A673 (cell line): ENCODE results near the gene EXPH5. TPM values are rescaled to one million over a fixed set of nuclear protein-coding genes. Genes with fewer than 3 reads are reported as not detected.

Experiments
- BruUV-seq: library from RNA; stranded (reverse); fragments of 400-500 nt; replicated peaks from 2 replicates; lab custom pipeline; 2021; lab: Mats Ljungman, UMichigan
- CTCF ChIA-PET: fragments of 300-600 bp; sonication (Branson Sonifier 250); formaldehyde crosslinking; loops from one replicate; lab custom pipeline; 2022; ENCODE audit warnings: antibody characterized with exemption; lab: Charles Lee
- POLR2A ChIA-PET: fragments of 300-600 bp; sonication (Branson Sonifier 250); formaldehyde crosslinking; loops from one replicate; lab custom pipeline; 2022; ENCODE audit warnings: antibody characterized with exemption; ENCODE audit not compliant: low non-redundant PET; lab: Charles Lee
- DNase-seq: peaks from one replicate; pipeline ENCODE4 v3.0.0-alpha.2; 2015; ENCODE audit warnings: low spot score
- H3K27ac ChIP-seq: fragments of 200-600 bp; sonication (generic); 2 replicates; pipeline ENCODE4 v1.5.1; 2016; ENCODE audit warnings: mixed run types, low read depth, mild to moderate bottlenecking, mixed read lengths, antibody characterized with exemption, low read length; ENCODE audit not compliant: poor library complexity, severe bottlenecking
- H3K27me3 ChIP-seq: fragments of 200-600 bp; sonication (generic); replicated peaks from 2 replicates; pipeline ENCODE4 v1.6.1; 2017; ENCODE audit warnings: mixed run types, low read depth, mild to moderate bottlenecking, mixed read lengths, antibody characterized with exemption, low read length; ENCODE audit not compliant: insufficient read depth, poor library complexity
- H3K36me3 ChIP-seq: fragments of 200-600 bp; sonication (generic); 2 replicates; pipeline ENCODE4 v1.6.1; 2016; ENCODE audit warnings: mixed run types, mild to moderate bottlenecking, mixed read lengths, antibody characterized with exemption, low read length; ENCODE audit not compliant: insufficient read depth, poor library complexity, severe bottlenecking
- H3K4me1 ChIP-seq: fragments of 200-600 bp; sonication (generic); 2 replicates; pipeline ENCODE4 v1.6.1; 2017; ENCODE audit warnings: mixed run types, mild to moderate bottlenecking, mixed read lengths, antibody characterized with exemption, low read length; ENCODE audit not compliant: insufficient read depth, poor library complexity, severe bottlenecking
- H3K4me3 ChIP-seq: fragments of 200-600 bp; sonication (generic); 2 replicates; pipeline ENCODE4 v1.5.1; 2016; ENCODE audit warnings: low read depth, mixed run types, mild to moderate bottlenecking, mixed read lengths, low read length; ENCODE audit not compliant: poor library complexity, severe bottlenecking
- H3K9me3 ChIP-seq: fragments of 200-600 bp; sonication (generic); 2 replicates; pipeline ENCODE4 v1.6.1; 2016; ENCODE audit warnings: mixed run types, low read depth, mild to moderate bottlenecking, mixed read lengths, antibody characterized with exemption, low read length; ENCODE audit not compliant: poor library complexity, severe bottlenecking
- EZH2 ChIP-seq: fragments of 200-600 bp; sonication (generic); IDR thresholded peaks from 2 replicates; pipeline ENCODE4 v1.6.1; 2017; ENCODE audit warnings: borderline replicate concordance, low read depth, mild to moderate bottlenecking, mixed read lengths, antibody characterized with exemption, low read length; ENCODE audit not compliant: poor library complexity, severe bottlenecking
- intact Hi-C: fragments of 100-400 bp; cut with micrococcal nuclease; formaldehyde crosslinking; loops from one replicate; pipeline ENCODE4 v1.10.0; 2022; ENCODE audit not compliant: unreplicated experiment
- total RNA-seq: library from RNA; stranded (reverse); gene quantifications from 2 replicates; pipeline ENCODE4 v1.2.3, GENCODE V29; 2021
- TF ChIP-seq, protein P1 (sequence below): fragments of 300-800, 200-600 bp; sonication (generic); conservative IDR thresholded peaks from 2 replicates; pipeline ENCODE4 v1.5.1; 2017; ENCODE audit warnings: low read depth, mild to moderate bottlenecking, antibody characterized with exemption, low read length, moderate library complexity, mixed read lengths

The EXPH5 gene
- total RNA-seq, 1 experiment from 2014 or later, result 0.26 TPM

- CTCF ChIA-PET, result no interaction called here
- no TSS peak for BruUV-seq
- TF ChIP-seq EZH2, result no peak
- TF ChIP-seq, protein P1, sequence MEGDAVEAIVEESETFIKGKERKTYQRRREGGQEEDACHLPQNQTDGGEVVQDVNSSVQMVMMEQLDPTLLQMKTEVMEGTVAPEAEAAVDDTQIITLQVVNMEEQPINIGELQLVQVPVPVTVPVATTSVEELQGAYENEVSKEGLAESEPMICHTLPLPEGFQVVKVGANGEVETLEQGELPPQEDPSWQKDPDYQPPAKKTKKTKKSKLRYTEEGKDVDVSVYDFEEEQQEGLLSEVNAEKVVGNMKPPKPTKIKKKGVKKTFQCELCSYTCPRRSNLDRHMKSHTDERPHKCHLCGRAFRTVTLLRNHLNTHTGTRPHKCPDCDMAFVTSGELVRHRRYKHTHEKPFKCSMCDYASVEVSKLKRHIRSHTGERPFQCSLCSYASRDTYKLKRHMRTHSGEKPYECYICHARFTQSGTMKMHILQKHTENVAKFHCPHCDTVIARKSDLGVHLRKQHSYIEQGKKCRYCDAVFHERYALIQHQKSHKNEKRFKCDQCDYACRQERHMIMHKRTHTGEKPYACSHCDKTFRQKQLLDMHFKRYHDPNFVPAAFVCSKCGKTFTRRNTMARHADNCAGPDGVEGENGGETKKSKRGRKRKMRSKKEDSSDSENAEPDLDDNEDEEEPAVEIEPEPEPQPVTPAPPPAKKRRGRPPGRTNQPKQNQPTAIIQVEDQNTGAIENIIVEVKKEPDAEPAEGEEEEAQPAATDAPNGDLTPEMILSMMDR, result no peak
- DNase-seq, result no peak
- Histone ChIP-seq H3K4me3 (no peak overlapping the region), H3K27ac (no peak overlapping the region), H3K27me3 (no peaks in the 10 kb centered on the region), H3K4me1 (no peaks in the 10 kb centered on the region), H3K36me3 (no peaks in the 10 kb centered on the region), H3K9me3 (no peaks in the 10 kb centered on the region)
- POLR2A ChIA-PET, result no interaction called here
- intact Hi-C loops, result no loop called here
Measured at GRCh38 chr11:108512708-108513107, 80.9 kb downstream of the EXPH5 start.

GRCh38 chr11:108511851-108512474, 81.6 kb downstream of the EXPH5 start:
- TF ChIP-seq, protein P1, result no peak
- TF ChIP-seq EZH2, result no peak
- Histone ChIP-seq H3K4me3 (no peak overlapping the region), H3K27me3 (no peaks in the 10 kb centered on the region), H3K36me3 (no peaks in the 10 kb centered on the region), H3K4me1 (no peaks in the 10 kb centered on the region), H3K9me3 (no peaks in the 10 kb centered on the region), H3K27ac (no peak overlapping the region)
- intact Hi-C loops, result no loop called here
- CTCF ChIA-PET, result no interaction called here
- POLR2A ChIA-PET, result no interaction called here
- no peak for DNase-seq
- no TSS peak for BruUV-seq

- intact Hi-C loops, result no loop called here
- ChIA-PET CTCF (no interaction called here), POLR2A (no interaction called here)
- TF ChIP-seq, protein P1, result no peak
- no peak for TF ChIP-seq EZH2
- Histone ChIP-seq H3K27me3 (no peaks in the 10 kb centered on the region), H3K36me3 (no peaks in the 10 kb centered on the region), H3K4me1 (no peaks in the 10 kb centered on the region), H3K9me3 (no peaks in the 10 kb centered on the region), H3K4me3 (no peak overlapping the region), H3K27ac (no peak overlapping the region)
- no peak for DNase-seq
- no TSS peak for BruUV-seq
Measured at GRCh38 chr11:108508653-108509593, 84.6 kb downstream of the EXPH5 start.
